Neutrophil (primary cell): ENCODE results near the gene LELP1.

Experiments used
- H3K27ac ChIP-seq: fragments of 200-600 bp; sonication (generic); 2 replicates; pipeline ENCODE4 v1.5.1; 2016; ENCODE audit warnings: mild to moderate bottlenecking, moderate library complexity
- H3K27me3 ChIP-seq: fragments of 200-600 bp; sonication (generic); 2 replicates; pipeline ENCODE4 v1.6.0; 2016; ENCODE audit warnings: mild to moderate bottlenecking
- H3K36me3 ChIP-seq: fragments of 200-600 bp; sonication (generic); 2 replicates; pipeline ENCODE4 v1.5.1; 2017
- H3K4me1 ChIP-seq, 2 experiments: fragments of 200-600 bp in 1 of 2; sonication (generic) in 1 of 2; 1 replicate in 1 of 2; 2 replicates in 1 of 2; pipeline versions ENCODE4 v1.5.1 to v1.6.1; 2013 to 2016; ENCODE audit warnings: low read depth in 1 of 2, low read length in 1 of 2, mild to moderate bottlenecking in 1 of 2, moderate library complexity in 1 of 2; ENCODE audit not compliant: control insufficient read depth in 1 of 2, insufficient read depth in 1 of 2
- H3K4me3 ChIP-seq, 2 experiments: fragments of 200-600 bp in 1 of 2; sonication (generic) in 1 of 2; 1 replicate in 1 of 2; 2 replicates in 1 of 2; pipeline ENCODE4 v1.5.1; 2013 to 2016; ENCODE audit warnings: low read depth in 1 of 2, low read length in 1 of 2, mild to moderate bottlenecking in 1 of 2, moderate library complexity in 1 of 2
- H3K9me3 ChIP-seq: fragments of 200-600 bp; sonication (generic); 2 replicates; pipeline ENCODE4 v1.5.1; 2016
- CTCF ChIP-seq: fragments of 200-600 bp; sonication (generic); IDR thresholded peaks from 2 replicates; pipeline ENCODE4 v1.5.1; 2016; ENCODE audit warnings: antibody characterized with exemption

LELP1 gene

GRCh38 chr1:153238527-153238926 is 35.3 kb downstream of the LELP1 start:
- H3K9me3 ChIP-seq, result no peaks in the 10 kb centered on the region
- peaks cover 6 to 10% of the 10 kb centered on the region in 2 experiments for H3K4me1 ChIP-seq
- peaks cover 24% of the 10 kb centered on the region for H3K27me3 ChIP-seq
- TF ChIP-seq CTCF, result no peak
- no peak overlapping the region for H3K4me3 ChIP-seq
- H3K36me3 ChIP-seq, result no peaks in the 10 kb centered on the region
- H3K27ac ChIP-seq, result no peak overlapping the region

- no peaks in the 10 kb centered on the region for H3K9me3 ChIP-seq
- no peak for TF ChIP-seq CTCF
- no peaks in the 10 kb centered on the region for H3K36me3 ChIP-seq
- H3K27ac ChIP-seq, result no peak overlapping the region
- H3K4me1 ChIP-seq, result no peaks in the 10 kb centered on the region
- H3K4me3 ChIP-seq, result no peak overlapping the region
- peaks cover 39% of the 10 kb centered on the region for H3K27me3 ChIP-seq
These were observed 38.9 kb downstream of the LELP1 start for GRCh38 chr1:153242160-153242559.

- TF ChIP-seq CTCF, result no peak
- Histone ChIP-seq H3K36me3 (no peaks in the 10 kb centered on the region), H3K4me1 (no peaks in the 10 kb centered on the region), H3K27me3 (peaks cover 52% of the 10 kb centered on the region), H3K4me3 (no peak overlapping the region), H3K9me3 (no peaks in the 10 kb centered on the region), H3K27ac (no peak overlapping the region)
These were observed 42.2 kb downstream of the LELP1 start for GRCh38 chr1:153245466-153245865.

- Histone ChIP-seq H3K9me3 (no peaks in the 10 kb centered on the region), H3K4me3 (no peak overlapping the region), H3K4me1 (peaks cover 2 to 3% of the 10 kb centered on the region in 2 experiments), H3K27ac (no peak overlapping the region), H3K36me3 (no peaks in the 10 kb centered on the region), H3K27me3 (peaks cover 52% of the 10 kb centered on the region)
- no peak for TF ChIP-seq CTCF
These were observed 42.8 kb downstream of the LELP1 start for GRCh38 chr1:153246018-153246417.

- H3K9me3 ChIP-seq, result no peaks in the 10 kb centered on the region
- no peak for TF ChIP-seq CTCF
- H3K4me1 ChIP-seq, result peaks cover 10 to 11% of the 10 kb centered on the region in 2 experiments
- no peak overlapping the region for H3K4me3 ChIP-seq
- no peak overlapping the region for H3K27ac ChIP-seq
- peaks cover 51% of the 10 kb centered on the region for H3K27me3 ChIP-seq
- H3K36me3 ChIP-seq, result no peaks in the 10 kb centered on the region
These were observed 43.6 kb downstream of the LELP1 start for GRCh38 chr1:153246825-153247224.
